OCI-M1 (cell line): ENCODE measurements around the gene PHYH.
"Not testable (repeated sequence)": the region's sequence is repeated elsewhere in the genome, so short reads cannot be mapped to it uniquely, and the experiment has no call there.

Experiments used
- DNase-seq: peaks from one replicate; lab custom pipeline; 2025; lab: John Stamatoyannopoulos, UW

PHYH gene

GRCh38 chr10:13299437-13300287 is at the start of gene PHYH:
PHYH (minus strand) TSS chr10:13300064; CDS start chr10:13300042, 22 bp downstream.
- peak; percentile 86 for DNase-seq

- peak; percentile 80 for DNase-seq
Measured at GRCh38 chr10:13348216-13349017, 48.6 kb upstream of the PHYH start, which contains the start of gene SEPHS1. SEPHS1 (minus strand) TSS chr10:13348293; CDS start chr10:13344950, 3,343 bp downstream.

GRCh38 chr10:13347500-13348156 is 47.8 kb upstream of the PHYH start:
- DNase-seq, result peak; percentile 81

GRCh38 chr10:13347043-13347499 is 47.2 kb upstream of the PHYH start:
- DNase-seq, result peak; percentile 53

- no peak for DNase-seq
Measured at GRCh38 chr10:13346283-13347042, 46.6 kb upstream of the PHYH start.

GRCh38 chr10:13340626-13341376 is 40.9 kb upstream of the PHYH start:
- no peak for DNase-seq

GRCh38 chr10:13340068-13340467 is 40.2 kb upstream of the PHYH start:
- peak; percentile 65 for DNase-seq

GRCh38 chr10:13338390-13339110 is 38.7 kb upstream of the PHYH start:
- DNase-seq, result no peak

- no peak for DNase-seq
Measured at GRCh38 chr10:13337827-13338196, 37.9 kb upstream of the PHYH start.

GRCh38 chr10:13337128-13337826 is 37.4 kb upstream of the PHYH start:
- DNase-seq, result no peak

- DNase-seq, result no peak
Measured at GRCh38 chr10:13335881-13336280, 36.0 kb upstream of the PHYH start.

GRCh38 chr10:13334556-13334955 is 34.7 kb upstream of the PHYH start:
- DNase-seq, result no peak

GRCh38 chr10:13331646-13332045 is 31.8 kb upstream of the PHYH start:
- no peak for DNase-seq

GRCh38 chr10:13330980-13331379 is 31.1 kb upstream of the PHYH start:
- not testable (repeated sequence) for DNase-seq

- DNase-seq, result no peak
Measured at GRCh38 chr10:13329565-13329964, 29.7 kb upstream of the PHYH start.

- DNase-seq, result no peak
Measured at GRCh38 chr10:13328613-13329012, 28.7 kb upstream of the PHYH start.

GRCh38 chr10:13328126-13328525 is 28.3 kb upstream of the PHYH start:
- no peak for DNase-seq

- DNase-seq, result no peak
Measured at GRCh38 chr10:13327534-13327933, 27.7 kb upstream of the PHYH start.

- no peak for DNase-seq
Measured at GRCh38 chr10:13322615-13323148, 22.8 kb upstream of the PHYH start.
